ENCODE results near the gene PKDREJ. TPM values are rescaled to one million over a fixed set of nuclear protein-coding genes. Genes with fewer than 3 reads are reported as not detected.

The PKDREJ gene
- polyA plus RNA-seq, 1 of the 3 experiments (the other 2 are of a cell fraction): not detected

DNA sequence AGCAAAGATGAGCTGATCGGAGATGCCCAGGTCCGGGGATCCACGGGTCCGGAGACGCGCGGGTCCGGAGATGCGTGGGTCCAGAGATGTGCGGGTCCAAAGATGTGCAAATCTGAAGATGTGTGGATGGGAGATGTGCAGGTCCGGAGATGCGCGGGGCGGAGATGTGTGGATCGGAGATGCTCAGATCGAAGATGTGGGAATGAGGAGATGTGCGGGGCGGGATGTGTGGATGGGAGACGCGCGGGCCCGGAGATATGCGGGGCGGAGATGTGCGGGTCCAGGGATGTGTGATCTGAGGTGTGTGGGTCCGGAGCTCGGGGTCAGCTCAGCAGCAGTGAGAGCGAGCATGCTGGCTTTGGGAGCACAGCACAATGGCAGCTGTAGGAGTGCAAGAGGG lies 48.5 kb downstream of the PKDREJ start:
- WGBS (ENCODE audit: low lambda C conversion rate): 97% methylated on average over 28 of the region's 28 CpGs
- H3K36me3 ChIP-seq (replicated peaks in 1 of 2; ENCODE audit: control insufficient read depth in 1 of 2, insufficient read depth in 2 of 2, low read length in 1 of 2): peaks cover 14 to 25% of the 10 kb centered on the region in 2 experiments
- ChIA-PET POLR2A (no interaction called here), CTCF (no interaction called here)
- H3K4me3 ChIP-seq (ENCODE audit: low read depth in 2 of 2, low read length in 1 of 2): no peak overlapping the region
- no peaks in the 10 kb centered on the region for H3K4me1 ChIP-seq (ENCODE audit: control insufficient read depth in 1 of 2, insufficient read depth in 2 of 2, low read depth in 1 of 2, low read length in 1 of 2)
- no peaks in the 10 kb centered on the region for H3K9me3 ChIP-seq
- DNase-seq: no peak
- no peak overlapping the region for H2AFZ ChIP-seq (ENCODE audit: low read depth)
- TF ChIP-seq CHD2 (IDR thresholded peaks at IDR 0.05; ENCODE audit: low read length, partially characterized antibody) (no peak), TCF12 (IDR thresholded peaks at IDR 0.05) (no peak), EP300 (IDR thresholded peaks at IDR 0.05; ENCODE audit: borderline replicate concordance in 1 of 2, low read depth in 1 of 2, low read length in 1 of 2) (no peak), JUND (IDR thresholded peaks at IDR 0.05) (no peak), POLR2AphosphoS5 (IDR thresholded peaks at IDR 0.05; ENCODE audit: low read depth, low read length) (no peak), SMC3 (IDR thresholded peaks at IDR 0.05; ENCODE audit: low read depth, low read length) (no peak)
- TF ChIP-seq, protein P1, sequence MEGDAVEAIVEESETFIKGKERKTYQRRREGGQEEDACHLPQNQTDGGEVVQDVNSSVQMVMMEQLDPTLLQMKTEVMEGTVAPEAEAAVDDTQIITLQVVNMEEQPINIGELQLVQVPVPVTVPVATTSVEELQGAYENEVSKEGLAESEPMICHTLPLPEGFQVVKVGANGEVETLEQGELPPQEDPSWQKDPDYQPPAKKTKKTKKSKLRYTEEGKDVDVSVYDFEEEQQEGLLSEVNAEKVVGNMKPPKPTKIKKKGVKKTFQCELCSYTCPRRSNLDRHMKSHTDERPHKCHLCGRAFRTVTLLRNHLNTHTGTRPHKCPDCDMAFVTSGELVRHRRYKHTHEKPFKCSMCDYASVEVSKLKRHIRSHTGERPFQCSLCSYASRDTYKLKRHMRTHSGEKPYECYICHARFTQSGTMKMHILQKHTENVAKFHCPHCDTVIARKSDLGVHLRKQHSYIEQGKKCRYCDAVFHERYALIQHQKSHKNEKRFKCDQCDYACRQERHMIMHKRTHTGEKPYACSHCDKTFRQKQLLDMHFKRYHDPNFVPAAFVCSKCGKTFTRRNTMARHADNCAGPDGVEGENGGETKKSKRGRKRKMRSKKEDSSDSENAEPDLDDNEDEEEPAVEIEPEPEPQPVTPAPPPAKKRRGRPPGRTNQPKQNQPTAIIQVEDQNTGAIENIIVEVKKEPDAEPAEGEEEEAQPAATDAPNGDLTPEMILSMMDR (IDR thresholded peaks at IDR 0.05): no peak
- TF ChIP-seq, protein P2, sequence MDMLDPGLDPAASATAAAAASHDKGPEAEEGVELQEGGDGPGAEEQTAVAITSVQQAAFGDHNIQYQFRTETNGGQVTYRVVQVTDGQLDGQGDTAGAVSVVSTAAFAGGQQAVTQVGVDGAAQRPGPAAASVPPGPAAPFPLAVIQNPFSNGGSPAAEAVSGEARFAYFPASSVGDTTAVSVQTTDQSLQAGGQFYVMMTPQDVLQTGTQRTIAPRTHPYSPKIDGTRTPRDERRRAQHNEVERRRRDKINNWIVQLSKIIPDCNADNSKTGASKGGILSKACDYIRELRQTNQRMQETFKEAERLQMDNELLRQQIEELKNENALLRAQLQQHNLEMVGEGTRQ (IDR thresholded peaks at IDR 0.05; ENCODE audit: borderline replicate concordance, low read depth, low read length): no peak
- no peak overlapping the region for H3K9ac ChIP-seq
- H3K9me2 ChIP-seq: no peaks in the 10 kb centered on the region
- H3F3A ChIP-seq (replicated peaks; ENCODE audit: insufficient read depth): no peaks in the 10 kb centered on the region
- no peaks in the 10 kb centered on the region for H4K20me1 ChIP-seq (ENCODE audit: insufficient read depth)
- no peaks in the 10 kb centered on the region for H3K79me2 ChIP-seq (ENCODE audit: insufficient read depth)
- no peak overlapping the region for H3K4me2 ChIP-seq
- H3K27me3 ChIP-seq (ENCODE audit: insufficient read depth): no peaks in the 10 kb centered on the region
- no peak overlapping the region for H3K27ac ChIP-seq (ENCODE audit: low read depth in 2 of 2, low read length in 1 of 2)

DNA sequence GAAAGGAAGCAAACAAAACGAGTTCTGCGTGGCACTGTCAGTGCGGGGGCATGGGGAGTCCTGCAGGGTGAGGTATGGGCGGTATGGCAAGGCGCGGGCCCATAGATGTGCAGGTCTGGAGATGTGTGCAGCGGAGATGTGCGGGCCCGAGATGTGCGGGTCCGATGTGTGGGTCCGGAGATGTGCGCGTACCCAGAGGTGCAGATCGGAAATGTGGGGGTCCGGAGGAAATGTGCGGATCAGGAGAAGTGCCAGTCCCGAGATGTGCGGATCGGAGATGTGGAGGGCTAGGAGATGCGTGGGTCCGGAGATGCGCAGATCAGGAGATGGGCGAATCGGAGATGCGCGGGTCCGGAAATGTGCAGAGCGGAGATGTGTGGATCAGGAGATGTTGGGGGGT lies 49.0 kb downstream of the PKDREJ start:
- no peaks in the 10 kb centered on the region for H3K9me2 ChIP-seq
- no peak for DNase-seq
- ChIA-PET CTCF (no interaction called here), POLR2A (no interaction called here)
- no peaks in the 10 kb centered on the region for H3F3A ChIP-seq (replicated peaks; ENCODE audit: insufficient read depth)
- H3K9ac ChIP-seq: no peak overlapping the region
- H3K4me3 ChIP-seq (ENCODE audit: low read depth in 2 of 2, low read length in 1 of 2): no peak overlapping the region
- H3K27me3 ChIP-seq (ENCODE audit: insufficient read depth): no peaks in the 10 kb centered on the region
- H4K20me1 ChIP-seq (ENCODE audit: insufficient read depth): no peaks in the 10 kb centered on the region
- H3K79me2 ChIP-seq (ENCODE audit: insufficient read depth): no peaks in the 10 kb centered on the region
- no peak overlapping the region for H3K27ac ChIP-seq (ENCODE audit: low read depth in 2 of 2, low read length in 1 of 2)
- H3K36me3 ChIP-seq (replicated peaks in 1 of 2; ENCODE audit: control insufficient read depth in 1 of 2, insufficient read depth in 2 of 2, low read length in 1 of 2): peaks cover 10 to 26% of the 10 kb centered on the region in 2 experiments
- no peaks in the 10 kb centered on the region for H3K4me1 ChIP-seq (ENCODE audit: control insufficient read depth in 1 of 2, insufficient read depth in 2 of 2, low read depth in 1 of 2, low read length in 1 of 2)
- H2AFZ ChIP-seq (ENCODE audit: low read depth): no peak overlapping the region
- WGBS (ENCODE audit: low lambda C conversion rate): 96% methylated on average over 29 of the region's 29 CpGs
- no peak overlapping the region for H3K4me2 ChIP-seq
- 0 out of 2 replicates have a peak, but pooled peaks cover 3% of the 10 kb centered on the region for H3K9me3 ChIP-seq
- TF ChIP-seq NRF1 (IDR thresholded peaks at IDR 0.05; ENCODE audit: low read depth, low read length) (no peak), RCOR1 (IDR thresholded peaks at IDR 0.05; ENCODE audit: low read length) (no peak), GATA2 (CRISPR knock-in tag; IDR thresholded peaks at IDR 0.05) (no peak), YY1 (IDR thresholded peaks at IDR 0.05; ENCODE audit: low read depth) (no peak), MXI1 (IDR thresholded peaks at IDR 0.05; ENCODE audit: low read depth, low read length) (no peak), JUND (IDR thresholded peaks at IDR 0.05) (no peak), CHD2 (IDR thresholded peaks at IDR 0.05; ENCODE audit: low read length, partially characterized antibody) (no peak), POLR2AphosphoS5 (IDR thresholded peaks at IDR 0.05; ENCODE audit: low read depth, low read length) (no peak), SIN3A (IDR thresholded peaks at IDR 0.05; ENCODE audit: borderline replicate concordance, low read depth, low read length) (no peak), EZH2phosphoT487 (IDR thresholded peaks at IDR 0.05; ENCODE audit: borderline replicate concordance, low read depth) (no peak), FOXJ3 (CRISPR knock-in tag; IDR thresholded peaks at IDR 0.05) (no peak), RXRA (IDR thresholded peaks at IDR 0.05; ENCODE audit: borderline replicate concordance, low read depth) (no peak), RAD21 (IDR thresholded peaks at IDR 0.05; ENCODE audit: low read length) (no peak), FOSL2 (IDR thresholded peaks at IDR 0.05; ENCODE audit: borderline replicate concordance, low read depth) (no peak), MEF2A (IDR thresholded peaks at IDR 0.05; ENCODE audit: borderline replicate concordance, low read depth) (no peak), GABPA (IDR thresholded peaks at IDR 0.05; ENCODE audit: low read depth) (no peak)
- TF ChIP-seq, protein P3, sequence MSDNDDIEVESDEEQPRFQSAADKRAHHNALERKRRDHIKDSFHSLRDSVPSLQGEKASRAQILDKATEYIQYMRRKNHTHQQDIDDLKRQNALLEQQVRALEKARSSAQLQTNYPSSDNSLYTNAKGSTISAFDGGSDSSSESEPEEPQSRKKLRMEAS (IDR thresholded peaks at IDR 0.05; ENCODE audit: low read depth): no peak
- TF ChIP-seq, protein P2 (IDR thresholded peaks at IDR 0.05; ENCODE audit: borderline replicate concordance, low read depth, low read length): no peak
- TF ChIP-seq, protein P4, sequence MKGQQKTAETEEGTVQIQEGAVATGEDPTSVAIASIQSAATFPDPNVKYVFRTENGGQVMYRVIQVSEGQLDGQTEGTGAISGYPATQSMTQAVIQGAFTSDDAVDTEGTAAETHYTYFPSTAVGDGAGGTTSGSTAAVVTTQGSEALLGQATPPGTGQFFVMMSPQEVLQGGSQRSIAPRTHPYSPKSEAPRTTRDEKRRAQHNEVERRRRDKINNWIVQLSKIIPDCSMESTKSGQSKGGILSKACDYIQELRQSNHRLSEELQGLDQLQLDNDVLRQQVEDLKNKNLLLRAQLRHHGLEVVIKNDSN (IDR thresholded peaks at IDR 0.05; ENCODE audit: borderline replicate concordance, low read depth): no peak
